PC-9 (cell line): ENCODE measurements around the gene CDA.

Experiments
- CTCF ChIP-seq: fragments of 200-600 bp; sonication (generic); conservative IDR thresholded peaks from 2 replicates; pipeline ENCODE4 v1.6.1; 2017; ENCODE audit warnings: mixed run types, antibody characterized with exemption, mild to moderate bottlenecking, moderate library complexity
- EZH2 ChIP-seq: fragments of 200-600 bp; sonication (generic); IDR thresholded peaks from 2 replicates; pipeline ENCODE4 v1.8.0; 2017; ENCODE audit warnings: antibody characterized with exemption, low read depth

GRCh38 chr1:20619999-20620398 lies 31.1 kb downstream of the CDA start:
- TF ChIP-seq CTCF, result no peak
- no peak for TF ChIP-seq EZH2
